ENCODE results near the gene SOWAHA. TPM values are rescaled to one million over a fixed set of nuclear protein-coding genes. Genes with fewer than 3 reads are reported as not detected.

The SOWAHA gene
- total and polyA plus RNA-seq, 2 donors (not counting 1 experiment from before 2014, with no cell fraction given), result not detected

DNA sequence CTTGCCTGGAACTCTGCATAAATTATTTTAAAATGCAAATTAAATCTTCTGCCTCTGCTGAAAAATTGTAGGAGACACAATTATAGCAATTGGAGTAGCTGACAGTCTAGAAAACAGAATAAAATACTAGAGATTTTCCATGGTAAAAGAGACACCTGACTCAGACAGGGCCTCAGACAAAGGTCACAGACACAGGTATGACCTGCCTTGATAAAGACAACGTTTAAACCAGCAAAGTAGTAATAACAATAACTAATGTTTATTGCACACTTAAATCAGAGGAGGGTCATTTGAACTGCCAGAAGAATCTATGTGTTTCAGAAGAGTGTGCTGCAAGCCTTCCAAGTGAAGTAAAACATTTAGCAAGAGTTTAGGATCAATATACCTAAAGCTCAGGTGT lies 3.9 kb downstream of the SOWAHA start:
- CTCF ChIA-PET, result interaction anchor here (1.3 to 6.2 kb wide), 6 partner anchors 9 to 579 kb away, joined by 3 to 66 read pairs (median 6); no protein-coding TSS in a partner anchor
- Mint-ChIP-seq H3K4me1 (peaks cover 22% of the 10 kb centered on the region), H3K4me3 (no peak overlapping the region), H3K27ac (no peak overlapping the region), H3K9me3 (ENCODE audit: insufficient read depth) (no peaks in the 10 kb centered on the region), H3K27me3 (peaks cover 23% of the 10 kb centered on the region)
- Histone ChIP-seq H3K79me2 (ENCODE audit: control insufficient read depth, insufficient read depth, low read length) (no peaks in the 10 kb centered on the region), H3K9me3 (ENCODE audit: control extremely low read depth in 1 of 3, control insufficient read depth in 2 of 3, insufficient read depth in 1 of 3, low read length in 2 of 3) (peaks cover 0 to 5% (median 0%) of the 10 kb centered on the region in 3 donors), H3K27ac (ENCODE audit: low read length in 2 of 2) (no peak overlapping the region), H3K27me3 (replicated peaks in 1 of 4; ENCODE audit: control extremely low read depth in 1 of 4, control insufficient read depth in 3 of 4, insufficient read depth in 4 of 4, low read length in 3 of 4) (peaks cover 0 to 47% (median 22%) of the 10 kb centered on the region in 4 experiments), H2AFZ (ENCODE audit: insufficient read depth, low read depth, low read length, poor library complexity, severe bottlenecking) (no peak overlapping the region), H3K4me2 (replicated peaks; ENCODE audit: low read depth, low read length, poor library complexity, severe bottlenecking) (no peak overlapping the region), H3K4me3 (ENCODE audit: control extremely low read depth in 1 of 5, extremely low read depth in 1 of 5, insufficient read depth in 1 of 5, low read depth in 2 of 5, low read length in 4 of 5) (no peak overlapping the region), H3K36me3 (replicated peaks in 1 of 2; ENCODE audit: control extremely low read depth in 1 of 2, control insufficient read depth in 1 of 2, extremely low read depth in 1 of 2, insufficient read depth in 2 of 2, low read length in 1 of 2) (no peaks in the 10 kb centered on the region), H3K4me1 (ENCODE audit: control insufficient read depth in 2 of 2, insufficient read depth in 2 of 2, low read length in 2 of 2) (peaks cover 24% of the 10 kb centered on the region in 2 donors), H3K9ac (ENCODE audit: low read length) (no peak overlapping the region), H4K20me1 (ENCODE audit: control insufficient read depth, insufficient read depth, low read length, poor library complexity, severe bottlenecking) (no peaks in the 10 kb centered on the region)
- POLR2A ChIA-PET, result no interaction called here
- WGBS (ENCODE audit: insufficient coverage), result no CpG with 5 or more reads among the region's 1 CpG
- TF ChIP-seq CTCF (IDR thresholded peaks at IDR 0.05) (no peak), EZH2 (IDR thresholded peaks at IDR 0.05; ENCODE audit: borderline replicate concordance, insufficient read depth, low read depth, low read length, poor library complexity, severe bottlenecking) (no peak)
- intact Hi-C loops (cut with micrococcal nuclease), result loop anchor here (2.0 kb wide), 1 partner anchor 80 kb away; the partner anchor contains the start of gene KIF3A
- DNase-seq, result no peak
- no peak for ATAC-seq (ENCODE audit: low read depth)

- DNase-seq (peak; percentile 48), ATAC-seq (ENCODE audit: low read depth) (peak; percentile 15)
- Mint-ChIP-seq H3K27ac (no peak overlapping the region), H3K9me3 (ENCODE audit: insufficient read depth) (no peaks in the 10 kb centered on the region), H3K4me1 (peaks cover 13% of the 10 kb centered on the region), H3K27me3 (peaks cover 14% of the 10 kb centered on the region), H3K4me3 (peak overlapping the region; percentile 77)
- H3K9ac ChIP-seq (ENCODE audit: low read length), result peak overlapping the region; percentile 40
- H3K27me3 ChIP-seq (replicated peaks in 1 of 4; ENCODE audit: control extremely low read depth in 1 of 4, control insufficient read depth in 3 of 4, insufficient read depth in 4 of 4, low read length in 3 of 4), result peaks cover 0 to 51% (median 20%) of the 10 kb centered on the region in 4 experiments
- H3K36me3 ChIP-seq (replicated peaks in 1 of 2; ENCODE audit: control extremely low read depth in 1 of 2, control insufficient read depth in 1 of 2, extremely low read depth in 1 of 2, insufficient read depth in 2 of 2, low read length in 1 of 2), result no peaks in the 10 kb centered on the region
- peak overlapping the region in 4 of 5 experiments; percentile 23 to 39 (median 28) for H3K4me3 ChIP-seq (ENCODE audit: control extremely low read depth in 1 of 5, extremely low read depth in 1 of 5, insufficient read depth in 1 of 5, low read depth in 2 of 5, low read length in 4 of 5)
- no peaks in the 10 kb centered on the region for H3K79me2 ChIP-seq (ENCODE audit: control insufficient read depth, insufficient read depth, low read length)
- ChIA-PET CTCF (interaction anchor here (0.7 to 6.2 kb wide), 37 partner anchors 10 to 581 kb away, joined by 3 to 66 read pairs (median 4); partner anchors contain the start of genes CCNI2, KIF3A and SHROOM1), POLR2A (no interaction called here)
- TF ChIP-seq CTCF (IDR thresholded peaks at IDR 0.05), result no peak
- no peak for TF ChIP-seq EZH2 (IDR thresholded peaks at IDR 0.05; ENCODE audit: borderline replicate concordance, insufficient read depth, low read depth, low read length, poor library complexity, severe bottlenecking)
- H3K9me3 ChIP-seq (ENCODE audit: control extremely low read depth in 1 of 3, control insufficient read depth in 2 of 3, insufficient read depth in 1 of 3, low read length in 2 of 3), result peaks cover 0 to 5% (median 0%) of the 10 kb centered on the region in 3 donors
- peak overlapping the region; percentile 64 for H3K4me2 ChIP-seq (replicated peaks; ENCODE audit: low read depth, low read length, poor library complexity, severe bottlenecking)
- H4K20me1 ChIP-seq (ENCODE audit: control insufficient read depth, insufficient read depth, low read length, poor library complexity, severe bottlenecking), result no peaks in the 10 kb centered on the region
- 6% methylated on average over 23 of the region's 26 CpGs for WGBS (ENCODE audit: insufficient coverage)
- intact Hi-C loops (cut with micrococcal nuclease), result no loop called here
- no peak overlapping the region for H3K27ac ChIP-seq (ENCODE audit: low read length in 2 of 2)
- peak overlapping the region; percentile 69 for H2AFZ ChIP-seq (ENCODE audit: insufficient read depth, low read depth, low read length, poor library complexity, severe bottlenecking)
- H3K4me1 ChIP-seq (ENCODE audit: control insufficient read depth in 2 of 2, insufficient read depth in 2 of 2, low read length in 2 of 2), result peaks cover 21 to 24% of the 10 kb centered on the region in 2 donors
Measured at GRCh38 chr5:132819468-132819867, 6.4 kb downstream of the SOWAHA start.
